Smooth muscle cell of the brain vasculature (primary cell): ENCODE data around the gene PTPN23.
"Not testable (repeated sequence)": the region's sequence is repeated elsewhere in the genome, so short reads cannot be mapped to it uniquely, and the experiment has no call there.

Source experiments
- DNase-seq: peaks from one replicate; pipeline ENCODE4 v3.0.0-alpha.2; 2012; ENCODE audit warnings: low read depth, low spot score

The PTPN23 gene

DNA sequence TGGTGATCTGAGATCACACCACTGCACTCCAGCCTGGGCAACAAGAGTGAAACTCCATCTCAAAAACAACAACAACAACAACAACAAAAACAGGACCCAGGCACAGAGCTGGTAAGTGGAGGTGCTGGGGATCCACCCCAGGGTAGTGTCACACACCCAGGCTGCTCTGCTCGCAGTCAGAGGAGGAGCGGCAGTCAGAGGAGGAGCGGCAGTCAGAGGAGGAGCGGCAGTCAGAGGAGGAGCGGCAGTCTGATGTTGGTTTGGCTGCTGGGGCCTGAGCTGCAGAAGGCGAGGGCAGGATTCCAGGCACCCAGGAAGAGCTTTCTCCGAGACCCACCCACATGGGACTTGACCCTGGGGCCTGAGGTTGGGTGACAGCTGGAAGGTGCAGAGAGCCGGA, 10.8 kb upstream of the PTPN23 start:
- DNase-seq = not testable (repeated sequence)

DNA sequence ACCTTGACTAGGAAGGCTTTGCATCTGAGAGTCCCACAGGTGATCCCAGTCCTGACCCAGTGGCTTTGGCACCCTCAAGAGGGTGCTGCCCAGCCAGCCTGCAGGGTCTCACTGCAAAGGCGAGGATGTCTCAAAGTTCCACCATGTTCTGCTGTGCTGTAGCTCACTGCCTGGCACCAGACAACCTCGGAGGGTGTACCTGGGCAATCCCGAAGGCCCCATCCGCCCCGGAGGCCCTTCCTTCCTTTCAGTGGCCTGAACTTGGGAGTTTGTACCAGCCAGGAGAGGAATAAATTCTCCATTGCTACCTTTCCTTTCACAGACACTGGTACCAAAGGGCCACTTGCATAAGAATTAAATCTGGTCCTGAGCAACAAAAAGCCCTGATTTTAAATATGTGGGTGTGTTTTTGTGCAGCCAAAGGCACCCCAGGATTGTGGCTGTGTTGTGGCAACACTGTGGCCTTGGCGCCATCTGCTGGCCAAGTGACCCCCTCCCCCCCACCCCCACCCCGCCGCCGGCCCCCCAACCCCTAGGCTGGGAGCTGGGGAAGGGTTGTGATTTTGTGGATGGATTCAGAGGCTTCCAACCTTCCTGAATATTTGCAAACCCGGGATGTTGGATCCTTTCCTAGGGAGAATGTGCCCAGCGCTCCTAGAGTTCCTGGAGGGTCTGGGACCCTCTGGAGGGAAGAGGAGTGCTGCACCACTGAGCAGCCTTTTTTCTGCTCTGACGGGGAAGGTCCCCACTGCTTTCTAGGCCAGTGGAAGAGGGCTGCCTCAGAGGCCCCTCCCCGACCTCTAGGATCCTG, 9.7 kb upstream of the PTPN23 start:
- DNase-seq = no peak

DNA sequence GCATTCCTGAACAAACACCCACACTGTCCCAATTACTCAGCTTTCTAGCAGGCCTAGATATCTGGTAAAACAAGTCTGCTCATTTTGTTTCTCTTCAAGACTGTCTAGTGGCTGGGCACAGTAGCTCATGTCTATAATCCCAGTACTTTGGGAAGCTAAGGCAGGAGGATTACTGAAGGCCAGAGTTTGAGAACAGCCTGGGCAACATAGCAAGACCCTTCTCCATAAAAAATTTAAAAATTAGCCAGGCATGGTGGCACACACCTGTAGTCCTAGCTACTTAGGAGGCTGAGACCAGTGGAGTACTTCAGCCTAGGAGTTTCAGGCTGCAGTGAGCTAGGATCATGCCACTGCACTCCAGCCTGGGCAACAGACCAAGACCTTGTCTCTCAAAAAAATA, 6.2 kb upstream of the PTPN23 start:
- no peak for DNase-seq

DNA sequence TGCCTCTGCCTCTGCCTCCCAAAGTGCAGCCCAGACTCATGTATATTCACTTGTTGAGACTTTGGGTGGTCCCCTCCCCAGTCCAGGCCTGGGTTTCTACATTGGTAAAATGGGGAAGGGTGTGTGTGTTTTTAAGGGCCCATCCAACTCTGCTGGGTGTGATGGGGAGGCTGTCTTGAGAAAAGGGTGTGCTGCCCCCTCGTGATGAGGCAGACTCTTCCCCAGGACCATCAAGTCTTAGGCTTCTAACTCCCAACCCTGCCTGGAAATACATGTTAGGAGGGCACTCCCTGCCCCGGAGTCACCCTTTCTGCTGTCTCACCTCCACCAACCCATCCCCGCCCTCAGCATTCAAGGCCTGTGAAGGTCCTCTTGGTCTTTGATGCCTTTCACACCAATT, 4.4 kb upstream of the PTPN23 start:
- no peak for DNase-seq

DNA sequence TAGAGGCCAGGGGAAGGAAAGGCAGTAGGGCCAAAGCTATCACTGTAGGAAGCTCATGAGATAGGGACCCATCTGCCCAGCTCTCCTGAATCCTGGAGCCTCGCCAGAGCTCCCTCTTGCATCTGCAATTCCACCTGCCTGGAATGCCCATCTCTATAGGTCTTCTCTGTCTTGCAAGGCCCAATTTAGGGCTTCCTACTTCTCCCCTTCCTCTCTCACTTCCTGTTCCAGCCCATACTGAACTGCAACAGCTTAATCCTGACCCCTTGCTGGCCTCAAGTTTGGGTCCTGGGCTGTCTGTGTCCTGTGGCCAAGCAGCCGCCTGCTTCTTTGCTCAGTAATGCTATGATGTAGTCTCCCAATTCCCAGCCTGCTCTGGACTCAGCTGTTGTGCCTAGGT, 3.6 kb upstream of the PTPN23 start:
- no peak for DNase-seq

DNA sequence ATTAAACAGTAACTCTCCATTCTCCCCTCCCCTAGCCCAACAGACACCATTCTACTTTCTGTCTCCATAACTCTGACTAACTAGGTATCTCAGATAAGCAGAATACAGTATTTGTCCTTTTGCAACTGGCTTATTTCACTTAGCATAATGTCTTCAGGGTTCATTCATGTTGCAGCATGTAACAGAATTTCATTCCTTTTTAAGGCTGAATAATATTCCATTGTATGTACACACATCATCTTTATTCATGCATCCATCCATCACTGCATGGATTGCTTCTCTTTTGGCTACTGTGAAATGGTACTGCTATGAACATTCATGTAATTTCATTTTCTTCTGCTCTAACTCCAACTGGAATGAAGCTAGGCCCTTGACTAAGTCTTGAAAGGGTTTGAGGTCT, 2.0 kb upstream of the PTPN23 start:
- no peak for DNase-seq

DNA sequence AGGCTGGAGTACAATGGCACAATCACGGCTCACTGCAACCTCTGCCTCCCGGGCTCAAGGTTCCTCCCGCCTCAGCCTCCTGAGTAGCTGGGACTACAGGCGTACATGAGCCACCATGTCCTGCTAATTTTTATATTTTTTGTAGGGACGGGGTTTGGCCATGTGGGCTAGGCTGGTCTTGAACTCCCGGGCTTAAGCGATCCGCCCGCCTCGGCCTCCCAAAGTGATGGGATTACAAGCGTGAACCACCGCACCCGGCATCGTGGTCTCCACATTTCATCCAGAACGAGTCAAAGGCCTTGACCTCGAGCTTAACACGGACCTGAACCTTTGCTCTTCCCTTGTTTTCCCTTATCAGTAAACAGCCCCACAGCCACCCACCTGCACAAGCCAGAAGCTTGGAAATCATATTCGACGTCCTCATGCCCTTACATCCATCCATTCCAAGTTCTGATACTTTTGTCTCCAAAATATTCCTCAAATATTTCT, 1.4 kb upstream of the PTPN23 start:
- no peak for DNase-seq

DNA sequence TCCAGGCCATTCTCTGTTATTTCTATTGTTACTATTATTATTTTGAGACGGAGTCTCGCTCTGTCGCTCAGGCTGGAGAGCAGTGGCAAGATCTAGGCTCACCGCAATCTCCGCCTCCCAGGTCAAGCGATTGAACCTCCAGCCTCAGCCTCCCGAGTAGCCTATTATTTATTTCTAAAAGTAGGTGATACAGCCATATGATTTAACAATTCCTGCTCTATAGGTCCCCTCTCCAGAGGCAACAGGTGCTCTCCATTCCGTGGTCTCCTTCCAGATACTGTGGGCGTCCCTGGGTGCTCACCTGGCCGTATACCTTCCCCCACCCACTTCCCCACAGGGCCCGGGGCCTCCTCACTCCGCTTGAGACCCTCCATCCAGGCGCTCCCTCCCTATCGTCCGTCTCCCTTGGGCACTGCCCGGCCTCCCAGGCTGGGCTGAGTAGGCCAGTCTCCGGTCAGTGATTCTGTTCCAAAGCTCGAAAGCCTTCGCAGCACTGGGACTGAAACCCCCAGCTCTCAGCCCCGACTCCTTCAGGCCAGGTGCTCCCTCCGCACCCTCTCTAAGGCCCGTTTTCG, 708 bp upstream of the PTPN23 start:
- no peak for DNase-seq

DNA sequence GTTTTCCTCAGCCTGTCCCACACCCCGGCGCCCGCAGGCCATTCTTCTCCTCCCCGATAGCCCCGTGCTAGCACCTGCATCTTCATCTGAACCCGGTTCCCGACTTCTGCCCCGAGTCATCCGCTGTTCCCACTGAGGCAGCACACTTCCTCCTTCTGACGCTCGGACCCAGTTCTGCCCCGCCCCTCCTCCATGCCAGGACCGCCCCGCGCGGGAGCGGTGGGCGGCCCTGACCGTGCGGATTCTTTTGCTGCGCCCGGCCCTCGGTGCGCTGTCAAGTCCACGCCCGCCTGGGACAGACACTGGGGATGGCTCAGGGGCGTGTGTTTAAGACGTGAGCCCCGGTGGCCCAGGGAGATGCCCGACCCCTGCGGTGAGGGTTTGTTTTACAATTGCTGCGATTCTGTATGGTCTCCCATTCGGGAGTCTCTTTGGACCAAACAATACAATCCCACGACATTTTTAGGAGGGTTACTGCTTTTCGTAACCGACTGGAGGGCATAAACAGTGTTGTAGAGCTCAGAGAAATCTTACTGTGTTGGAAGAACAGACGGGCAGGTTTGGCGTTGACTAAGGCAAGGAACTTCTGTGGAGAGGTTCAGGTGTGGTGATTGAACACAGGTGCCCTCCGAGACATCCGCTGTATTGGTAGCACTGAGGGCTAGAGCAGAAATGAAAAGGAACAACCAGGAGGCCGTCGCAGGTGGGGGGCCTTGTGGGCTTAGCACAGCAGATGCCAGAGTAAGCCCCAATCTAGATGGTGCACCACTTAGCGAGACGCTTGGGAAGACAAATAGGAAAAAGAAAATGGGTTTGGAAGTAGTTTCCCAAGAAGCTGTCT, 716 bp downstream of the PTPN23 start:
- DNase-seq = peak; percentile 68

DNA sequence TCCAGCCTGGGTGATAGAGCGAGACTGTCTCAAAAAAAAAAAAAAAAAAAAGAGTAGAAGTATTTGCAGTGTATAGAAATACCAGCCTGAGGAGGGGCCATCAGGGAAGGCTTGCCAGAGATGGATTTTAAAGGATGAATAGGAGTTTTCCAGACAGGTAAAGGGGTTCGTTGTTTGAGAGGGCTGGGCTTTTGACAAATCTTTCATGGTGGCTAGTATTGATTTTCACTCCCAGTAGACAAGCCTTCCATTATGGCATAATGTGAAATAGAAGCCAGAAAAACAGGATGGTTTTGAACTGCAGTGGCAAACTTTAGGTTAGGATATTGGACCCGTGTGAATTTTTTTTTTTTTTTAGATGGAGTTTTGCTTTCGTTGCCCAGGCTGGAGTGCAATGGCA, 3.6 kb downstream of the PTPN23 start:
- no peak for DNase-seq

DNA sequence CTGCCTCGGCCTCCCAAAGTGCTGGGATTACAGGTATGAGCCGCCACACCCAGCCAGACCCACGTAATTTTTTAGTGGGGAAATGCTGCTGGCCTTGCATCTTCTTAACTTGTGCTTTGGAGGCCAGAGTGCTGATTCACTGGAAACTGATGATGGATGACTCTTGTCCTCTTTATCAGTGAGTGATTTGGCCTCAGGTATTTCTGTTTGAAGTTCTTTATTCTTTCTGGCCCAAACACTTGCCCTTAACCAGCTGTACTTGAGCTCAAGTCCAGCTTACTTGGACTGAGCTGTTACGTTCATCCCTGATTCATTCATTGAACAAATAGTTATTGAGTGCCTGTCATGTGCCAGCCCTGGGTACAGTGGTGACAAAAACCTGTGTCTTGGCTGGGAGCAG, 4.2 kb downstream of the PTPN23 start:
- DNase-seq = no peak

DNA sequence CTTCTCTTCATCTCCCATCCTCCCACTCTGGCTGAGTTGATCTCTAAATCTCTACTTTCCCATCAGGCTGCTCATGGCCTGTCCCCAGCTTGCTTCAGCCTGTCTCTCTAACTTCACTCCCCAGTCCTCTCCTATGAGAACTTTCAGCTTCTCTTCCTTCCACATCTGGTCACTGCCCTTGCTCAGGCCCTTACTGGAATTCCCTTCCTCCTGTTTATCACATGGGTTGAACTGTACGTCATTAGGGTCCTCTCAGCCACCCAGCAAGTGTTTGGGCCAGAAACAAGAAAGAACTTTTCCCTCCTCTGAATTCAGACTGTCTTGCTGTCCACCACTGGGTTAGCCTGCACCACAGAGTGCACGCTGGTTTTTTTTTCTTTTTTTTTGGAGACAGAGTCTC, 5.0 kb downstream of the PTPN23 start:
- DNase-seq = no peak

DNA sequence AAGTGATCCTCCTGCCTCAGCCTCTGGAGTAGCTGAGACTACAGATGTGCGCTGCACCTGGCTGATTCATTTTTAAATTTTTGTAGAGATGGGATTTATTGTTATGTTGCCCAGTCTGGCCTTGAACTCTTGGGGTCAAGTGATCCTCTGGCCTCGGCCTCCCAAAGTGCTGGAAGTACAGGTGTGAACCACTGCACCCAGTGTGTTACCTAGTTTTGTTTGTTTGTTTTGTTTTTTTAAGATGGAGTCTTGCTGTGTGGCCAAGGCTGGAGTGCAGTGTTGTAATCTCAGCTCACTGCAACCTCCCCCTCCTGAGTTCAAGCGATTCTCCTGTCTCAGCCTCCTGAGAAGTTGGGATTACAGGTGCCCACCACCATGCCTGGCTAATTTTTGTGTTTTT, 12.1 kb downstream of the PTPN23 start:
- DNase-seq = no peak

DNA sequence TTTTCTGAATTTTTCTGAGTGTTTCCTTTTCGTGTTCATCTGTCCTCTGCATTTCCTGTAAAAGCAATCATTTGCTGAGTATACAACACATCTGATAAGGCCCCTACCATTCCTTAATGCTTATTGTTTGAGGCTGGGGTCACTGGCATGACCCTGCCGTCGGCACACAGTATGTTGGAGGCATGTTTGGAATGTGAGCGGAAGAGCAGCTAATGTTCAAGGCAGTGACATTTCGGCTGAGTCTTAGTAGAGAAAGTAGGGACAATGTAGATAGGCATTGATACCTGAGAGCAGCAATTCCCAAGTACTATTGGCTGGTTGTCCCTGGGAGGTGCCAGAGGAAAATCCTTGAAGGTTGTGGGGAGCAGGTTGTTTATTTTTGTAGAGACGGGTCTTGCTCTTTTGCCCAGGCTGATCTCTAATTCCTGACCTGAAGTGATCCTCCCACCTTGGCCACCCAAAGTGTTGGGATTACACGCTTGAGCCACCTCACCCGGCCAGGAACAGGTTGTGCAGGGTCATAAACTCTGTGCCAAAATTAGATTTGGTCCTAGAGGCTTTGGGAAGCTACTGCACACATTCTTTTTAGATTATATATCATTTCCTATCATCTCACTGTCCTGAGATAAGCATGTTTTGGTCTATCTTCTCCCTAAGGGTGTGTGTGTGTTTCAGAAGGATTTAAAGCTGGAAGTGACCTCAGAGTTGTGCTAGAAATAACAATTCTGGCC, 13.5 kb downstream of the PTPN23 start:
- no peak for DNase-seq

DNA sequence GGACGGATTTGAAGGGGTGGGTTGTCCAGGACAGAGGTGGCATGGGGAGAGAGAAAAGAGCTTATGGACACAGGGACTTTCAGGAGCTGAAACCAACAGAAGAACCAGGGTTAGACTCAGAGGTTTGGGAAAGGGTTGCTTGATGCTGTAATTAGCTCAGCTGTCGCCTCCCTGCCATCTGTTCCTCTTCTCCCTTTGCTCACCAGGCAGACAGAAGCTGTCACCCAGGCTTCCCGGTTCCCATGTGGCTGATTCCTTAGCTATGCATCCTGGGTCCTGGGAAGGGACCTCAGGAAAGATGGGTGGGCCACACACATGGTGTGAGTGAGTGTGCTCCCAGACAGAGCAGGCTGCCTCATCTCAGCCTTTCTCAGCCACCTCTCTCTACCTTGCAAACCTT, 14.1 kb downstream of the PTPN23 start:
- no peak for DNase-seq

DNA sequence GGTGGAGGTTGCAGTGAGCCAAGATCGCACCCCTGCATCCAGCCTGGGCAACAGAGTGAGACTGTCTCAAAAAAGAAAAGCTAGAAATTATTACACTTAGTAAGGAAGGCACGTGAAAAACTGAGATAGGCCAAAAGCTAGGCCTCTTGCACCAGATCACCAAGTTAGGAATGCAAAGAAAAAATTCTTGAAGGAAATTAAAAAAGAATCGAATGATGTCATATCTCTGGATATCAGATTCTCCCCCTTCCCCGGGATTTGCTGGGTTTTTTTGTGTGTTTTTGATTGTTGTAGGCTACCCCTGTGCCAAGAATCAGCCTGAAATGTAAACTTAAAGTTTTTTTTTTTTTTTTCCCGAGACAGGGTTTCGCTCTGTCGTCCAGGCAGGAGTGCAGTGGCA, 17.4 kb downstream of the PTPN23 start:
- DNase-seq = no peak

DNA sequence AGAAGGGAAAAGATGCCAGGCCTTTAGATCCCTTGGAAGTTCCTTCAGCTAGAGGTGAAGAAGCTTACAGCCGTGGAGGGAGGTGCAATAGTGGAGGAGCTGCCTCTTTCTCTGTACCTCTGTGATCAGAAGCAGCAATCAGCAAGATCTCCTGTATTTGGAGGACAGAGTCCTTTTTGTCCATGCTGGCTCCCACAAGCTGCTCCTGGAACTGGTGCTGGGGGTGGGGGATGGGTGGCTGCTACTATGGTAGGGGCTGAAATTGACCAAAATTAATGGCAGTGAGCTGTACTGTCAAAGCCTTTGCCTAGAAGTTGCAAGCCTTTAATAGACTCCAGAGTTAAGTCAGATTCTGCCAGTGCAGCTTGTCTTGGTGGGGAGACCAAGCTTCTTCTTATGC, 18.2 kb downstream of the PTPN23 start:
- DNase-seq = no peak

DNA sequence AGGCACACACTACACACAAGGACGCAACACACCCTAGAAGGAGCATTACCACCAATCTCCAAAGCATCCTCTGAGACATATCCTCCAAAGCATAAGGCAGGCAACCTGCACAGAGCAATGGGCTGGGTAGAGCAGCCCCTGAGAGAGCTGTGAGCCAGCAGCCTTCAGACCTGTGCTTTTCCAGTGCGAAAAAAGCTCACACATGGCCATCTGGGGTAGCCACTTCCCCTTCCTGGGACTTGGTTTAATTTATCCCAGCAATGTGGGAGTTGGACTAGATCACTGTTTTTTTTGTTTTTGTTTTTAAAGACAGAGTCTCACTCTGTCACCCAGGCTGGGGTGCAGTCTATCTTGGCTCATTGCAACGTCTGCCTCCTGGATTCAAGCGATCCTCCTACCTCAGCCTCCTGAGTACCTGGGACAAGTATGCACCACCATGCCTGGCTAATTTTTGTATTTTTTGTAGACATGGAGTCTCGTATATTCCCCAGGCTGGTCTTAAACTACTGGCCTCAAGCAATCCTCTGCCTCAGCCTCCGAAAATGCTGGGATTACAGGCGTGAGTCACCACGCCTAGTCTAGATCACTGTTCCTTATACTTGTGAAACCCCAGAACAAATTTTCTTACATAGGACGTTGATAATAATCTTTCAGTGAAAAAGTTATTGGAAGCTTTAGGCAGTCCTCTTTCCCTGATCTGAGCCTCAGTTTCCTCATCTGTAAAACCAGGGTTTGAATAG, 18.9 kb downstream of the PTPN23 start:
- no peak for DNase-seq

DNA sequence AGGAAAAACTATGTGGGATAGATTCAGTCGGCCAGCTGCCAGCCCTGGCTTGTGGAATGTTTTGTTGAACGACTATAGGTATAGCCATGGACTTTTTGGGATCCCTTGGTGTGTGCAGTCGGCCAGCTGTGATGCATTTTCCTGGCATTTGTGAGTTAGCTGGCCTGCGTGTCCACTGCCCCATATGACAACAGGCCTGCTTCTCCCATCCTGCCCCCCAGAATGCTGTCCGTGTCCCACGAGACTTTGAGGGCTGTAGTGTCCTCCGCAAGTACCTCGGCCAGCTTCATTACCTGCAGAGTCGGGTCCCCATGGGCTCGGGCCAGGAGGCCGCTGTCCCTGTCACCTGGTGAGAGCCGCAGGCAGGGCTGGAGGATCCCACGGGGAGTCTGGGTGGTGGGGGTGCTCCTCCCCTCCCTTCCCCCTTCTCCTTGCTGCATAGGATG, 23.6 kb downstream of the PTPN23 start:
- no peak for DNase-seq

DNA sequence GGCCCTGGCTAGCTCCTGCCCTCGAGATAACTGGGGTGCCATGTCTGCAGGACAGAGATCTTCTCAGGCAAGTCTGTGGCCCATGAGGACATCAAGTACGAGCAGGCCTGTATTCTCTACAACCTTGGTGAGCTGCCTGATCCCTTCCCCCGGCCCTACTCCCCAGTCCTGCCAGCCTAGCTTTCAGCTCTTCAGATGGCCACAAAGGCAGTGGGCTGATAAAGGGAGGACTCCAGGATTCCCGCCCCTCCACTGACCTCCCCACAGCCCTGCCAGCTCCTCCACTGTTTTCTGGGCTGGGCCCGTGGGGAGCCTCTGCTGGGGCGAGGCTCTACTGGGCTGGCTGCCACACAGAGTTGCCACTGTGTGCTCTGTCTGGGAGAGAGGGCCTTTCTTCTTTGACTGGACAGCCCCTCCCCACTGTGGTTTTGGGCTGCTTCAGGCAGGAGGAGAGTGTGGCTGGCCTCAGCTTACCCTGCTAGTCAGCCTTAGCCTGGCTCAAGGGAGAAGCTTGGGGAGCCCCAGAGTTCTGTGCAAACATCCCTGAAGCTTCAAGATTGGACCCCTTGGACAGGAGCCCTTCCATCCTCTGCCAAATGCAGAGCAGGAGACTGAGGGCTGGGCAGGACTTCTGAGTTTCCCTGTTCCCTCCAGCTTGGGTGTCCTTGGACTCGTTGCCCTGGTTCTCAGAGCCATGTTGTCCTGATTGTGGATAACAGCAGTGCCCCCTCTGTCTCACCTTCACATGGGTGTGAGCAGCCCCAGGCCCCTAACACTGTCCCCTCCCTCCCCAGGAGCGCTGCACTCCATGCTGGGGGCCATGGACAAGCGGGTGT, 24.4 kb downstream of the PTPN23 start:
- DNase-seq = no peak
